ENCODE measurements around the gene PPP2R2C.

PPP2R2C gene

DNA sequence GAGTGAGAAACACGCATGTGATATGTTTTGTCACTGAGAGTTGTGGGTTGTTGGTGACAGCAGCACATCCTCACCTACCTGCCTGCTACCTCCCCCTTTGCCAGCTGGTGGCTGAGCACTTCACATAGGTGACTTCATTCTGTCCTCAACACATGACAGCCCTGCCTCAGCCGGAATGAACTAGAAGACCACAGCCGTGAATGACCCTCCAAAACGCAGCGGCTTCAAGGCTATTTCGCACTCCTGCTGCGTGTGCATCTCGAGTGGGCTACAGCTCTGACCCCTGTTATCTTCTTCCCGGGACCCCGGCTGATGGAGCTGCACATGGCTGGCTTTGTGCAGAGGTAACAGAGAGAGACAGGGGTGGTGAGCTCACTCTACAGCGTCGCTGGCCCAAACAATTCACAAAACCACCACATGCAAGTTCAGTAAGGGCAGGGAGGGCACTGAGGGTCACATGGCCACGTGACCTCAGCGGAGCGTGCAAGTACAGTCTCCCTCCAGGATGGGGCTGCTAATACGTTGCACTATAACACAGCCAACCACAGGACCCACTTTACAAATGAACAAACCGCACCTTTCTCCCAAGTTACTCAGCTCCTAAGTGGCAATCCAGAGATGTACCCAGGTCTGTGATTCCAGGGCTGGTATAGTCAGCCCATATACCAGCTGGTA, 6.3 kb upstream of the PPP2R2C start:
- TF ChIP-seq, protein P1, sequence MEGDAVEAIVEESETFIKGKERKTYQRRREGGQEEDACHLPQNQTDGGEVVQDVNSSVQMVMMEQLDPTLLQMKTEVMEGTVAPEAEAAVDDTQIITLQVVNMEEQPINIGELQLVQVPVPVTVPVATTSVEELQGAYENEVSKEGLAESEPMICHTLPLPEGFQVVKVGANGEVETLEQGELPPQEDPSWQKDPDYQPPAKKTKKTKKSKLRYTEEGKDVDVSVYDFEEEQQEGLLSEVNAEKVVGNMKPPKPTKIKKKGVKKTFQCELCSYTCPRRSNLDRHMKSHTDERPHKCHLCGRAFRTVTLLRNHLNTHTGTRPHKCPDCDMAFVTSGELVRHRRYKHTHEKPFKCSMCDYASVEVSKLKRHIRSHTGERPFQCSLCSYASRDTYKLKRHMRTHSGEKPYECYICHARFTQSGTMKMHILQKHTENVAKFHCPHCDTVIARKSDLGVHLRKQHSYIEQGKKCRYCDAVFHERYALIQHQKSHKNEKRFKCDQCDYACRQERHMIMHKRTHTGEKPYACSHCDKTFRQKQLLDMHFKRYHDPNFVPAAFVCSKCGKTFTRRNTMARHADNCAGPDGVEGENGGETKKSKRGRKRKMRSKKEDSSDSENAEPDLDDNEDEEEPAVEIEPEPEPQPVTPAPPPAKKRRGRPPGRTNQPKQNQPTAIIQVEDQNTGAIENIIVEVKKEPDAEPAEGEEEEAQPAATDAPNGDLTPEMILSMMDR (IDR thresholded peaks at IDR 0.05; ENCODE audit: low read depth, low read length), result no peak
- DNase-seq (ENCODE audit: extremely low read depth, low read depth), result no peak

DNA sequence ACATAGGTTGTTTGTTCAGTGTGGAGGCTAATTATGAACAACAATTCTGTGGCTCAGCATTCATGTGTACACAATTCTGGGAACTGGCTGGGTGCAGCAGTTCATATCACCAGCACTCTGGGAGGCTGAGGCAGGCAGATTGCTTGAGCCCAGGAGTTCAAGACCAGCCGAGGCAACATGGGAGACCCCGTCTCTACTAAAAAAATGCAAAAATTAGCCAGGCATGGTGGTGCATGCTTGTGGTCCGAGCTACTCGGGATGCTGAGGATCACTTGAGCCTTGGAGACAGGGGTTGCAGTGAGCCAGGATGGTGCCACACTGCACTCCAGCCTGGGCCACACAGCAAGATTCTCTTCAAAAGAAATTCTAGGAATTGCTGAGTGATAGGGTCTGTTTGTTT, 4.5 kb upstream of the PPP2R2C start:
- TF ChIP-seq, protein P1 (IDR thresholded peaks at IDR 0.05; ENCODE audit: low read depth, low read length), result no peak
- DNase-seq (ENCODE audit: extremely low read depth, low read depth), result no peak

DNA sequence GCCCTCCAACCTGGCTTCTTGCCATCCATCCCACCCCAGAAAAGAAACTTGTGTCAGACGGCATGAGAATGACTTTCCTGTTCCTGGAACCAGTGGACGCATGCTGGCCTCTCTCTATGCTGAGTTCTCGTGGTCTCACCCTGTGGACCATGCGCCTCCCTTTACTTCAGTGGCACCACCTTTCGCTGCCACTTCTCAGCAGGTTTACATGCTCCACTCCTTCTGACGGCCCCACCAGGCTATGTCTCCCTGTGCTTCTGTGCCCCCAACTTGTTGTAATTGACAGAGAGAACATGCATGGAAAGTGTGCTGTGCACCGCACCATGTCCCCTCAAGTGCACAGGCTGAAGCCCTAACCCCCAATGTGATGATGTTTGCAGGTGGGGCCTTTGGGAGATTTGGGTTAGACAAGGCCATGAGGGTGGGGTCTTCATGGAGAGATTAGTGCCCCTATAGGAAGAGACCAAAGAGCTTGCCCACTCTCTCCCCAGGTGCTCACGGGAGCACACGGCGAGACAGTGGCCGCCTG, 3.1 kb upstream of the PPP2R2C start:
- TF ChIP-seq, protein P1 (IDR thresholded peaks at IDR 0.05; ENCODE audit: low read depth, low read length), result no peak
- DNase-seq (ENCODE audit: extremely low read depth, low read depth), result no peak

DNA sequence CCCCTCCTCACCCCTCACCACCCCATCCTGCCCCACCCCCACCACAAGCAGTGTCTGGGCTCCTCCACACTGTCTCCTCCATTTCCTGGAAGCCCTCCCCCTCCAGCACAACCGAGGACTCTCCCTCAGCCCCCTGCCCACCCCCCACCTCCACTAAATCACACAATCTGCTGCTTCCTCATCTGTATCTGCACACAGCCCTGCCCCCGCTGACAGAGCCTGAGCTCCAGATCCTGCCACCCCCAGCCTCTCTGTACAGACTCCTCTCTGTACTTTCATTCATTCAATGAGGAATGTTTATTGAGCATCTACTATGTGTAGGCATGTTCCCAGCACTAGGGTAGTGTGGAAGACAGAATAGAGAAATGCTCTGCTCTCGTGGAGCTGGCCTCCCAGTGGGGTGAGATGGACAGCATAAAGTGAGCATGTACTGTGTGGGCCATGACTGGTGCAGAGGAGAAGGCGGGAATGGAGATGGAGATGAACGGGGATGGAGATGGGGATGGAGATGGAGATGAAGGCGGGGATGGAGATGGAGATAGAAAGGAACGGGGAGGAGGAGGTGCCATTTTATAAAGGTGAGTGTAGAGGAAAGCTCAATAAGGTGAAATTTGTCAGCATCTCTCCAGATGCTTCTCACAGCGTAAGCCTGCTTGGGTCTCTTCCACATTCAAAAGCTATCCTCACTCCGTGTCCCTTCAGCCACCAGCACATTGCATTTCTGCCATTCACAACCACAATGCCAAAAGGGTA, 2.5 kb upstream of the PPP2R2C start:
- TF ChIP-seq, protein P1 (IDR thresholded peaks at IDR 0.05; ENCODE audit: low read depth, low read length), result no peak
- no peak for DNase-seq (ENCODE audit: extremely low read depth, low read depth)

DNA sequence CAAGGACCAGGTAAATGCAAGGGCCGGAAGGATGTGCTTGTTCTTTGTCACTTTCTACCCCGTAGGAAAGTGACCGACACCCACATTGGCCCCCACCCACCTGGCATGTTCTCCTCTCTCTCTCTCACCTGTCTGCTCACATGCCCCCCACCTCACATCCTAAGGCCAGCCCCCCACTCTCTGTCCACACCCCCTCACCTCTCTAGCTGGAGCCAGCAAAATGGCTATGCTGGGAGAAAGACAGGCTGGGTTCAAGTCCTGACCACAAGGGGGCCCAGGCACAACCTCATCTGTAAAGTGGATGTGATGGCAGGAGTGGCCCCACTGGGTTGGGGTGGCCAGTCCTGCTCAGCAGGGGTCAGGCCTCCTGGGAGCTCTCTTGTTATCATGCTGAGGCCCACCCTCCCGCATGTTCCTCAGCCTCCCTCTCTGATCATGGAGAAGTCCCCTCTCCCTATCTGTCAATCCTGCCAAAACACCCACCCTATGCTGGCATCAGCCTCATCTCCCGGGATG, 1.7 kb upstream of the PPP2R2C start:
- TF ChIP-seq, protein P1 (IDR thresholded peaks at IDR 0.05; ENCODE audit: low read depth, low read length), result no peak; the same call in 1 of the 2 replicates
- no peak for DNase-seq (ENCODE audit: extremely low read depth, low read depth)

DNA sequence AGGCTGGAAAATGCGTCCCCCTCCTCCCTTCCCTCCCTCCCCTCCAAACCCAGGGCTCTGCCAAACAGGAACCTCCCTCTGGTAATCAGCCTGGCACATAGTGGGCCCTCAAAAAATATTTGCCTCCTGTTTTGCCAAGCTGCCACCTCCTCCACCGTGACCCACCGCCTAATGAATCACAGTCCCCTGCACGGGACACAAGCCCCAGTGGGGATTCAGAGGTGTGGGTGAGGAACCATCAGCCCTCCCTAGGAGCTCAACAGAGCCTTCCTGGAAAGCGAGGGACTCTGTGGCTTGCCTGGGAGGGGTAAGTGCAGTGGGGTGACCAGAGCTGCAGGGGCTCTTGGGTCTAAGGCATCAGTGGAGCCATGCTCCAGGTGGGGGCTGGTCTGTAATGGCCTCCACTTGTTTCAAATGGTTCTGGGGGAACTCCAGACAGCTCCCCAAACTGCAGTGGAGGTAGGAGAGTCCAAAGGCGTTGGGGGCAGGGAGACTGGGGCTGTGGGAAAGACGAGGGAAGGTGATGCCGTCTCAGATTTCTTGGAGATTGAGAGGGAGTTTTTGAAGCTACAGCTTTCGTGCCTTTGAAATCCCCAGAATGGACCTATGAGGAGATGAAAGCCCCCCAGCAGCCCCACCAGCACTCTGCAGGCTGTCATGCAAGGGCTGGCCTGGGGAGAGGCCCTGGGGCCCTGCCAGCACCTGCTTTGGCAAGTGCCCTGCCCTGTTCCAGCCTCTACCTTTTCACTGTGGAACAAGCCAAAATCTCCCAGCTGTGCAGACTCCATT, 1.0 kb upstream of the PPP2R2C start:
- TF ChIP-seq, protein P1 (IDR thresholded peaks at IDR 0.05; ENCODE audit: low read depth, low read length), result no peak
- DNase-seq (ENCODE audit: extremely low read depth, low read depth), result no peak

Measured in AG09319 (cell line).